ENCODE data around the gene TMCC1.
"Not testable (repeated sequence)": the region's sequence is repeated elsewhere in the genome, so short reads cannot be mapped to it uniquely, and the experiment has no call there.

Gene TMCC1

GRCh38 chr3:129715854-129716253 is 177.7 kb downstream of the TMCC1 start:
- no peak for DNase-seq

GRCh38 chr3:129708328-129708861 is 185.1 kb downstream of the TMCC1 start:
- DNase-seq: no peak

GRCh38 chr3:129705274-129705673 is 188.2 kb downstream of the TMCC1 start:
- no peak for DNase-seq

GRCh38 chr3:129703913-129704312 is 189.6 kb downstream of the TMCC1 start:
- DNase-seq: no peak

GRCh38 chr3:129702934-129703712 is 190.4 kb downstream of the TMCC1 start:
- DNase-seq: no peak

GRCh38 chr3:129701161-129701560 is 192.3 kb downstream of the TMCC1 start:
- DNase-seq: no peak

- DNase-seq: no peak
These were observed 193.9 kb downstream of the TMCC1 start for GRCh38 chr3:129699612-129700011.

GRCh38 chr3:129699199-129699598 is 194.3 kb downstream of the TMCC1 start:
- no peak for DNase-seq

GRCh38 chr3:129697229-129697969 is 196.1 kb downstream of the TMCC1 start:
- no peak for DNase-seq

GRCh38 chr3:129696430-129696829 is 197.1 kb downstream of the TMCC1 start:
- not testable (repeated sequence) for DNase-seq

GRCh38 chr3:129695230-129695629 is 198.3 kb downstream of the TMCC1 start:
- peak in 1 of 2 donors; percentile 2 for DNase-seq

GRCh38 chr3:129694228-129694627 is 199.3 kb downstream of the TMCC1 start:
- DNase-seq: no peak

GRCh38 chr3:129692743-129693142 is 200.8 kb downstream of the TMCC1 start:
- no peak for DNase-seq

GRCh38 chr3:129690963-129691362 is 202.5 kb downstream of the TMCC1 start:
- DNase-seq: no peak

- DNase-seq: peak; percentile 67 to 82
These were observed 203.1 kb downstream of the TMCC1 start for GRCh38 chr3:129690406-129690805.

GRCh38 chr3:129689036-129689435 is 204.5 kb downstream of the TMCC1 start:
- DNase-seq: no peak

GRCh38 chr3:129688271-129688895 is 205.1 kb downstream of the TMCC1 start:
- DNase-seq: no peak

GRCh38 chr3:129687586-129688125 is 205.9 kb downstream of the TMCC1 start:
- no peak for DNase-seq

GRCh38 chr3:129686941-129687340 is 206.6 kb downstream of the TMCC1 start:
- no peak for DNase-seq

GRCh38 chr3:129684270-129684669 is 209.2 kb downstream of the TMCC1 start:
- no peak for DNase-seq

- no peak for DNase-seq
These were observed 210.3 kb downstream of the TMCC1 start for GRCh38 chr3:129683201-129683600.

- no peak for DNase-seq
These were observed 216.5 kb downstream of the TMCC1 start for GRCh38 chr3:129676985-129677384.

- DNase-seq: not testable (repeated sequence)
These were observed 218.8 kb downstream of the TMCC1 start for GRCh38 chr3:129674798-129675123.
